SK-N-SH treated with all-trans-retinoic acid at 6 μM for 48 hours (cell line): ENCODE results near the gene LMF1.

Source experiments
- ARNTL ChIP-seq: fragments of 450-650 bp; formaldehyde crosslinking; IDR thresholded peaks from 2 replicates; pipeline ENCODE4 v1.5.0; 2020; ENCODE audit warnings: low read depth, mild to moderate bottlenecking, moderate library complexity, borderline replicate concordance
- BACH2 ChIP-seq: fragments of 250-450 bp; sonication (Bioruptor Pico); IDR thresholded peaks from 2 replicates; pipeline ENCODE4 v1.9.0; 2021; ENCODE audit warnings: mild to moderate bottlenecking, borderline replicate concordance
- OSR1 ChIP-seq: fragments of 250-450 bp; sonication (Bioruptor Pico); IDR thresholded peaks from 2 replicates; pipeline ENCODE4 v1.8.0; 2022; ENCODE audit warnings: moderate library complexity, mild to moderate bottlenecking, inconsistent platforms
- PATZ1 ChIP-seq: fragments of 250-450 bp; sonication (Bioruptor Pico); IDR thresholded peaks from 2 replicates; pipeline ENCODE4 v1.8.0; 2020; ENCODE audit warnings: mild to moderate bottlenecking, moderate library complexity, borderline replicate concordance
- POU6F1 ChIP-seq: fragments of 250-450 bp; sonication (Bioruptor Pico); IDR thresholded peaks from 2 replicates; pipeline ENCODE4 v1.8.0; 2021; ENCODE audit warnings: low read depth, mild to moderate bottlenecking, moderate library complexity, borderline replicate concordance
- RARB ChIP-seq: fragments of 250-450 bp; sonication (Bioruptor Pico); IDR thresholded peaks from 2 replicates; pipeline ENCODE4 v1.8.0; 2021; ENCODE audit warnings: mild to moderate bottlenecking, moderate library complexity
- TOX ChIP-seq: fragments of 250-450 bp; sonication (Bioruptor Pico); IDR thresholded peaks from 2 replicates; pipeline ENCODE4 v1.8.0; 2021; ENCODE audit warnings: mild to moderate bottlenecking, moderate library complexity, borderline replicate concordance
- ZC3H10 ChIP-seq: fragments of 250-450 bp; sonication (Bioruptor Pico); IDR thresholded peaks from 2 replicates; pipeline ENCODE4 v1.5.1; 2021; ENCODE audit warnings: mild to moderate bottlenecking, moderate library complexity
- ZFP3 ChIP-seq: fragments of 250-450 bp; sonication (Bioruptor Pico); IDR thresholded peaks from 2 replicates; pipeline ENCODE4 v1.5.0; 2020; ENCODE audit warnings: mild to moderate bottlenecking, moderate library complexity
- ZFP30 ChIP-seq: fragments of 450-650 bp; formaldehyde crosslinking; IDR thresholded peaks from 2 replicates; pipeline ENCODE4 v1.5.0; 2022; ENCODE audit warnings: mild to moderate bottlenecking, moderate library complexity
- ZNF70 ChIP-seq: fragments of 450-650 bp; formaldehyde crosslinking; IDR thresholded peaks from 2 replicates; pipeline ENCODE4 v1.5.0; 2020; ENCODE audit warnings: mild to moderate bottlenecking, moderate library complexity
- ZNF8 ChIP-seq: fragments of 450-650 bp; formaldehyde crosslinking; IDR thresholded peaks from 2 replicates; pipeline ENCODE4 v1.5.0; 2020; ENCODE audit warnings: mild to moderate bottlenecking, moderate library complexity

- TF ChIP-seq PATZ1 (no peak), ZNF70 (CRISPR knock-in tag) (no peak), ZFP3 (no peak), ZFP30 (CRISPR knock-in tag) (no peak), ZC3H10 (CRISPR knock-in tag) (no peak), POU6F1 (CRISPR knock-in tag) (no peak), RARB (no peak), OSR1 (CRISPR knock-in tag) (no peak), TOX (CRISPR knock-in tag) (no peak), BACH2 (CRISPR knock-in tag) (no peak), ARNTL (CRISPR knock-in tag) (no peak), ZNF8 (CRISPR knock-in tag) (no peak)
These were observed 39.6 kb downstream of the LMF1 start for GRCh38 chr16:931171-931570.
